Mammary epithelial cell (primary cell): ENCODE measurements around the gene MAP3K4.

Experiments
- EZH2 ChIP-seq: IDR thresholded peaks from 2 replicates; pipeline ENCODE4 v1.6.1; 2012; ENCODE audit warnings: low read length, inconsistent platforms, borderline replicate concordance
- TF ChIP-seq, protein P1 (sequence below), 2 donors: IDR thresholded peaks in 1 of 2; conservative IDR thresholded peaks in 1 of 2; 2 replicates each; pipeline ENCODE4 v1.5.1; 2011 to 2012; ENCODE audit warnings: inconsistent platforms in 2 of 2, low read length in 2 of 2, mild to moderate bottlenecking in 2 of 2, control low read depth in 1 of 2, low read depth in 1 of 2; ENCODE audit not compliant: insufficient read depth in 1 of 2; ENCODE audit errors: extremely low read depth in 1 of 2

DNA sequence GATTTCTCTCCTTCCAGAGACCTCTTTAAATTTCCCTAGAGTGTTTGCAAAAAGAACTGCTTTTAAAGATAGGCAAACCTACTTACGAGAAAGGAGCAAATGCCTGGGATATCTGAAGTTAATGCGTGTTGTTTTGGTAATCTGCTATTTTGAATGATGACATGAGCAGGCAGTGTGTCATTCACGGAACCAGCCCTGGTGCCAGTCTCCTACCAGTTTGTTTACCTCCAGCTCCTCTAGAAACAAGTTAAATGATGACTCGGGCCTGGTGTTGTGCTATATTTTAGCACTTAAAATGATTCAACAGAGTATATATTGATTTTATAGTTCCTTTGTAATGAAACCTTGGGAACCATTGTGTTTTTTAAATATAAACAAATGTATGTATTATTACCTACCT is 41.1 kb upstream of the MAP3K4 start:
- TF ChIP-seq, protein P1, sequence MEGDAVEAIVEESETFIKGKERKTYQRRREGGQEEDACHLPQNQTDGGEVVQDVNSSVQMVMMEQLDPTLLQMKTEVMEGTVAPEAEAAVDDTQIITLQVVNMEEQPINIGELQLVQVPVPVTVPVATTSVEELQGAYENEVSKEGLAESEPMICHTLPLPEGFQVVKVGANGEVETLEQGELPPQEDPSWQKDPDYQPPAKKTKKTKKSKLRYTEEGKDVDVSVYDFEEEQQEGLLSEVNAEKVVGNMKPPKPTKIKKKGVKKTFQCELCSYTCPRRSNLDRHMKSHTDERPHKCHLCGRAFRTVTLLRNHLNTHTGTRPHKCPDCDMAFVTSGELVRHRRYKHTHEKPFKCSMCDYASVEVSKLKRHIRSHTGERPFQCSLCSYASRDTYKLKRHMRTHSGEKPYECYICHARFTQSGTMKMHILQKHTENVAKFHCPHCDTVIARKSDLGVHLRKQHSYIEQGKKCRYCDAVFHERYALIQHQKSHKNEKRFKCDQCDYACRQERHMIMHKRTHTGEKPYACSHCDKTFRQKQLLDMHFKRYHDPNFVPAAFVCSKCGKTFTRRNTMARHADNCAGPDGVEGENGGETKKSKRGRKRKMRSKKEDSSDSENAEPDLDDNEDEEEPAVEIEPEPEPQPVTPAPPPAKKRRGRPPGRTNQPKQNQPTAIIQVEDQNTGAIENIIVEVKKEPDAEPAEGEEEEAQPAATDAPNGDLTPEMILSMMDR (conservative IDR thresholded peaks at IDR 0.05 in 1 of 2, IDR thresholded peaks at IDR 0.05 in 1 of 2; ENCODE audit: extremely low read depth in 1 of 2, insufficient read depth in 1 of 2, low read depth in 1 of 2, low read length in 2 of 2) = no peak
- TF ChIP-seq EZH2 = no peak
